Measurements from ENCODE around the gene PEX11B. TPM values are rescaled to one million over a fixed set of nuclear protein-coding genes. Genes with fewer than 3 reads are reported as not detected.

Gene PEX11B
- total RNA-seq, 4 donors from 2014 or later = 19.3 to 30.8 (median 25.1) TPM

DNA sequence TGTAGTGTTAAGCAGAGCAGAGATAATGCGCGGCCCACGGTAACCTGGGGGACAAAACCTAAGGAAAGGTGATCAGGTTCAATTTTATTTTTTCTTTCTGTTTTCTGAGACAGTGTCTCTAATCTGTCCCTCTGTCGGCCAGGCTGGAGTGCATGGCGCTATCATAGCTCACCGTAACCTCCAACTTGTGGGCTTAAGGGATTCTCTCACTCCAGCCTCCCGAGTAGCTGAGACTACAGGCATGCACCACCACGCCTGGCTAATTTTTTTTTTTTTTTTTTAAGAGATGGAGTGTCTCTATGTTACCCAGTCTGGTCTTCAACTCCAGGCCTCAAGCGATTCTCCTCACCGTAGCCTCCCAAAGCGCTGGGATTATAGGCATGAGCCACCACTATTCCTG lies 32.1 kb downstream of the PEX11B start:
- TF ChIP-seq POLR2A (IDR thresholded peaks at IDR 0.05) = no peak
- no peak for TF ChIP-seq CTCF (IDR thresholded peaks at IDR 0.05)
- peaks cover 15 to 55% (median 17%) of the 10 kb centered on the region in 3 donors for H3K4me1 ChIP-seq
- no peaks in the 10 kb centered on the region for H3K9me3 ChIP-seq
- no peaks in the 10 kb centered on the region for H3K36me3 ChIP-seq
- 45 to 49% methylated on average over 10 to 11 of the region's 11 CpGs for WGBS, 2 donors
- peak overlapping the region; percentile 41 to 77 (median 57) for H3K27ac ChIP-seq
- peak overlapping the region; percentile 58 to 85 (median 68) for H3K4me3 ChIP-seq
- no peak for DNase-seq
- intact Hi-C loops (cut with DNase I) = no loop called here
- no peaks in the 10 kb centered on the region for H3K27me3 ChIP-seq

GRCh38 chr1:145885738-145886287 lies 32.7 kb downstream of the PEX11B start, which contains the start of gene ANKRD35:
Gene ANKRD35 (minus strand): TSS chr1:145885866. CDS start chr1:145885758, 108 bp downstream.
- TF ChIP-seq CTCF (IDR thresholded peaks at IDR 0.05) = no peak

GRCh38 chr1:145884675-145885074 lies 33.8 kb downstream of the PEX11B start:
- no peak for DNase-seq
- H3K27me3 ChIP-seq = no peaks in the 10 kb centered on the region
- H3K4me1 ChIP-seq = peaks cover 6 to 52% (median 11%) of the 10 kb centered on the region in 3 donors
- H3K27ac ChIP-seq = no peak overlapping the region
- H3K4me3 ChIP-seq = peak overlapping the region in 3 of 4 donors; percentile 58 to 85 (median 72)
- TF ChIP-seq CTCF (IDR thresholded peaks at IDR 0.05) = no peak
- intact Hi-C loops (cut with DNase I) = no loop called here
- WGBS, 2 donors = 67 to 83% methylated on average over 1 of the region's 1 CpG
- no peaks in the 10 kb centered on the region for H3K9me3 ChIP-seq
- no peaks in the 10 kb centered on the region for H3K36me3 ChIP-seq

More at GRCh38 chr1:145885738-145886287, 32.7 kb downstream of the PEX11B start, which contains the start of gene ANKRD35:
- Histone ChIP-seq H3K36me3 (no peaks in the 10 kb centered on the region), H3K27me3 (no peaks in the 10 kb centered on the region), H3K9me3 (no peaks in the 10 kb centered on the region), H3K4me1 (peaks cover 9 to 52% (median 11%) of the 10 kb centered on the region in 3 donors), H3K4me3 (peak within 1 kb of the TSS; percentile 58 to 85 (median 68)), H3K27ac (peak within 1 kb of the TSS; percentile 41 to 77 (median 57))
- intact Hi-C loops (cut with DNase I) = no loop called here
- DNase-seq = no peak
- WGBS, 2 donors = 0 to 1% methylated on average over 13 to 16 of the region's 36 CpGs

DNA sequence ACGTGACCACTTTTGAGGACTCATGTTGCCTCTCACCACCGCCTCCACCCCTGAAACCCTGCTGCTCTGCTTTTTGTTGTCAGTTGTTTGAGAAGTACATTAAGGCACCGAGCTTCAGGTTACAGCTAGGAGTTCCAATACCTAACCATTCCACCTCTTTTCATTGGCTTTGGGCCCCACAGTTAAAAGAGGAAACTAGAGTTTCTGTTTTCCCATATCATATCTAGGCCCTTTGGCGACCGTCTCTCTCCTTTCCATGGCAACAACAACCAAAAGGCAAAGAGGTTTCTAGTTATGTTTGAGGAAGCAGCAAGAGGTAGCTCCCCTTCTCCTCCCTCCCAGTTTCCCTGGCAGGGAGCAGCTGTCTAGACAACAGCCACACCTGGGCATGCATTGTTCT lies 38.7 kb downstream of the PEX11B start:
- Histone ChIP-seq H3K36me3 (no peaks in the 10 kb centered on the region), H3K4me3 (no peak overlapping the region), H3K9me3 (no peaks in the 10 kb centered on the region), H3K27ac (peak overlapping the region; percentile 50 to 90 (median 76)), H3K4me1 (peaks cover 6 to 49% (median 11%) of the 10 kb centered on the region in 3 donors), H3K27me3 (no peaks in the 10 kb centered on the region)
- 39 to 68% methylated on average over 5 of the region's 5 CpGs for WGBS, 2 donors
- no peak for DNase-seq
- intact Hi-C loops (cut with DNase I) = no loop called here
- no peak for TF ChIP-seq CTCF (IDR thresholded peaks at IDR 0.05)
- TF ChIP-seq POLR2A (IDR thresholded peaks at IDR 0.05) = no peak

DNA sequence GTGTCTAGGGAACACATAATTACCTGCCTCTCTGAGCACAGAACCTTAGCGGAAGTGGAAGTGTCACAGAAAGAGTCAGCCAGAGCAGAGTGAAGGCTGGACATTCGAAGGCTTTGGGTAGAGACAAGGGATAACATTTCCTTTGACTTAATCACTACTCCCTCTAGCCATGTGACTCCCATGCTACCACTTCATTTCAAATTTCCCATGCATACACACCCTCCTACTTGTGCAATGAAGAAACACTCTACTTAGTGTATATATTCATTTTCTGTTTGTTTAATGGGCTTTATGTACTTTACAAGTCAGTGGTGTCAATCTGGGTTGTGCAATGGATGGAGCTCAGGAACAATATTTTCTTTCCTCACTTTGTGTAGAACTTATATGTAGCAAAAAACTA lies 39.8 kb downstream of the PEX11B start:
- intact Hi-C loops (cut with DNase I) = no loop called here
- H3K4me3 ChIP-seq = no peak overlapping the region
- no peaks in the 10 kb centered on the region for H3K27me3 ChIP-seq
- DNase-seq = no peak
- peaks cover 6 to 41% (median 11%) of the 10 kb centered on the region in 3 donors for H3K4me1 ChIP-seq
- TF ChIP-seq POLR2A (IDR thresholded peaks at IDR 0.05) (no peak), CTCF (IDR thresholded peaks at IDR 0.05) (no peak)
- H3K9me3 ChIP-seq = no peaks in the 10 kb centered on the region
- H3K36me3 ChIP-seq = peaks cover 0 to 5% (median 0%) of the 10 kb centered on the region in 3 donors
- 43 to 45% methylated on average over 2 of the region's 2 CpGs for whole genome bisulfite sequencing, 2 donors
- H3K27ac ChIP-seq = peak overlapping the region; percentile 62 to 90 (median 82)

Data from esophagus squamous epithelium (tissue), 5 donors.